WTC11 (cell line): ENCODE data around the gene SPRED1. TPM values are rescaled to one million over a fixed set of nuclear protein-coding genes. Genes with fewer than 3 reads are reported as not detected.
"Not testable (repeated sequence)": the region's sequence is repeated elsewhere in the genome, so short reads cannot be mapped to it uniquely, and the experiment has no call there.

Experiments used
- ATAC-seq: fragments of 200-7000 bp; cut with Tn5 transposase; 2 replicates; pipeline ENCODE4 v1.10.0; 2021; ENCODE audit warnings: mild to moderate bottlenecking, moderate library complexity
- CTCF ChIA-PET: fragments of 300-600 bp; sonication (Branson Sonifier 250); formaldehyde crosslinking; loops from one replicate; lab custom pipeline; 2021; ENCODE audit warnings: antibody characterized with exemption; lab: Charles Lee
- POLR2A ChIA-PET: fragments of 350-600 bp; sonication (Branson Sonifier 250); formaldehyde crosslinking; loops from one replicate; lab custom pipeline; 2021; ENCODE audit warnings: antibody characterized with exemption; lab: Charles Lee
- DNase-seq: peaks from one replicate; pipeline ENCODE4 v3.0.0; 2021; ENCODE audit warnings: low spot score
- H3K27ac Mint-ChIP-seq: 2 replicates; pipeline ENCODE4 v1.8.0; 2021; ENCODE audit warnings: mixed read lengths
- H3K27me3 Mint-ChIP-seq: 2 replicates; pipeline ENCODE4 v1.8.0; 2021; ENCODE audit warnings: low read depth, mild to moderate bottlenecking, moderate library complexity, mixed read lengths
- H3K36me3 Mint-ChIP-seq: 2 replicates; pipeline ENCODE4 v1.8.0; 2021; ENCODE audit warnings: mixed read lengths
- H3K4me1 Mint-ChIP-seq: 2 replicates; pipeline ENCODE4 v1.8.0; 2022; ENCODE audit warnings: mixed read lengths
- H3K4me3 Mint-ChIP-seq: 2 replicates; pipeline ENCODE4 v1.8.0; 2021; ENCODE audit warnings: mild to moderate bottlenecking, moderate library complexity, mixed read lengths
- H3K9me3 Mint-ChIP-seq: 2 replicates; pipeline ENCODE4 v1.8.0; 2021; ENCODE audit warnings: mixed read lengths
- FOXK1 ChIP-seq: sonication (generic); formaldehyde crosslinking; IDR thresholded peaks from 2 replicates; pipeline ENCODE4 v1.8.0; 2022; ENCODE audit warnings: mild to moderate bottlenecking, moderate library complexity, missing genetic modification reagents
- FOXP1 ChIP-seq: sonication (generic); formaldehyde crosslinking; IDR thresholded peaks from 2 replicates; pipeline ENCODE4 v1.8.0; 2022; ENCODE audit warnings: missing genetic modification reagents, mild to moderate bottlenecking, moderate library complexity, borderline replicate concordance
- JAZF1 ChIP-seq: fragments of 250-450 bp; sonication (Bioruptor Pico); IDR thresholded peaks from 2 replicates; pipeline ENCODE4 v1.9.0; 2021; ENCODE audit warnings: moderate library complexity, mild to moderate bottlenecking, inconsistent platforms
- SMAD3 ChIP-seq: sonication (generic); formaldehyde crosslinking; IDR thresholded peaks from 2 replicates; pipeline ENCODE4 v1.8.0; 2022; ENCODE audit warnings: missing genetic modification reagents, mild to moderate bottlenecking, borderline replicate concordance
- SMAD4 ChIP-seq: sonication (generic); formaldehyde crosslinking; IDR thresholded peaks from 2 replicates; pipeline ENCODE4 v1.8.0; 2022; ENCODE audit warnings: mild to moderate bottlenecking, missing genetic modification reagents
- ZBTB21 ChIP-seq: sonication (generic); formaldehyde crosslinking; IDR thresholded peaks from 2 replicates; pipeline ENCODE4 v1.8.1; 2023; ENCODE audit warnings: mild to moderate bottlenecking, missing genetic modification reagents, borderline replicate concordance
- ZNF121 ChIP-seq: sonication (generic); formaldehyde crosslinking; IDR thresholded peaks from 2 replicates; pipeline ENCODE4 v1.8.0; 2023; ENCODE audit warnings: missing genetic modification reagents
- ZNF317 ChIP-seq: sonication (generic); formaldehyde crosslinking; IDR thresholded peaks from 2 replicates; pipeline ENCODE4 v1.8.1; 2023; ENCODE audit warnings: low read depth, mild to moderate bottlenecking, moderate library complexity, missing genetic modification reagents, borderline replicate concordance
- total RNA-seq: library from RNA; stranded (reverse); gene quantifications from 3 replicates; pipeline ENCODE4 v1.2.3, GENCODE V29; 2021
- TF ChIP-seq, protein P1 (sequence below): sonication (generic); formaldehyde crosslinking; conservative IDR thresholded peaks from 2 replicates; pipeline ENCODE4 v1.8.1; 2023; ENCODE audit warnings: mild to moderate bottlenecking, low read depth, missing genetic modification reagents, moderate library complexity
- TF ChIP-seq, protein P2 (sequence below): sonication (generic); formaldehyde crosslinking; IDR thresholded peaks from 2 replicates; pipeline ENCODE4 v1.8.1; 2022; ENCODE audit warnings: missing genetic modification reagents, borderline replicate concordance
- TF ChIP-seq, protein P3 (sequence below): sonication (generic); formaldehyde crosslinking; IDR thresholded peaks from 2 replicates; pipeline ENCODE4 v1.8.1; 2022; ENCODE audit warnings: low read depth, missing genetic modification reagents, borderline replicate concordance
- TF ChIP-seq, protein P4 (sequence below): sonication (generic); formaldehyde crosslinking; IDR thresholded peaks from 2 replicates; pipeline ENCODE4 v1.8.1; 2022; ENCODE audit warnings: mild to moderate bottlenecking, missing genetic modification reagents, moderate library complexity, borderline replicate concordance
- TF ChIP-seq, protein P5 (sequence below): fragments of 250-450 bp; sonication (Bioruptor Pico); conservative IDR thresholded peaks from 2 replicates; pipeline ENCODE4 v1.9.0; 2021; ENCODE audit warnings: mild to moderate bottlenecking
- TF ChIP-seq, protein P6 (sequence below): sonication (generic); formaldehyde crosslinking; IDR thresholded peaks from 2 replicates; pipeline ENCODE4 v1.8.1; 2023; ENCODE audit warnings: mild to moderate bottlenecking, missing genetic modification reagents
- TF ChIP-seq, protein P7 (sequence below): sonication (generic); formaldehyde crosslinking; IDR thresholded peaks from 2 replicates; pipeline ENCODE4 v1.8.1; 2023; ENCODE audit warnings: mild to moderate bottlenecking, missing genetic modification reagents, borderline replicate concordance
- TF ChIP-seq, protein P8 (sequence below): sonication (generic); formaldehyde crosslinking; IDR thresholded peaks from 2 replicates; pipeline ENCODE4 v1.8.1; 2022; ENCODE audit warnings: mild to moderate bottlenecking, moderate library complexity, missing genetic modification reagents
- TF ChIP-seq, protein P9 (sequence below): fragments of 250-450 bp; sonication (Bioruptor Pico); IDR thresholded peaks from 2 replicates; pipeline ENCODE4 v2.1.2; 2022; ENCODE audit warnings: mild to moderate bottlenecking, moderate library complexity

Gene SPRED1
- total RNA-seq, 1 experiment from 2014 or later: 35.9 TPM

DNA sequence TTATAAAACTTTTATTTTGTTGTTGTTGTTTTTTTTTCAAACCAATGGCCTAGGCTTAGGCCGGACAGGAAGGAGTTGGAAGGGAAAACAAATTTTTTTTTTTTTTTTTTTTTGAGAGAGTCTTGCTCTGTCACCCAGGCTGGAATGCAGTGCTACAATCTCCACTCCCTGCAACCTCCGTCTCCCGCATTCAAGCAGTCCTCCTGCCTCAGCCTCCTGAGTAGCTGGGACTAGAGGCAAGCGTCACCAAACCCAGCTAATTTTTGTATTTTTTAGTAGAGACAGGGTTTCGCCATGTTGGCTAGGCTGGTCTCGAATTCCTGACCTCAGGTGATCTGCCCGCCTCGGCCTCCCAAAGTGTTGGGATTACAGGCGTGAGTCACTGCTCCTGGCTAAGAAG lies 15.6 kb upstream of the SPRED1 start:
- CTCF ChIA-PET: interaction anchor here (2.0 kb wide), 1 partner anchor 15 kb away, joined by 4 read pairs; the partner anchor contains the start of gene SPRED1
- H3K27me3 Mint-ChIP-seq, H3K27ac Mint-ChIP-seq, DNase-seq, H3K4me1 Mint-ChIP-seq, ATAC-seq, H3K9me3 Mint-ChIP-seq, H3K36me3 Mint-ChIP-seq, H3K4me3 Mint-ChIP-seq, POLR2A ChIA-PET: not testable (repeated sequence)

DNA sequence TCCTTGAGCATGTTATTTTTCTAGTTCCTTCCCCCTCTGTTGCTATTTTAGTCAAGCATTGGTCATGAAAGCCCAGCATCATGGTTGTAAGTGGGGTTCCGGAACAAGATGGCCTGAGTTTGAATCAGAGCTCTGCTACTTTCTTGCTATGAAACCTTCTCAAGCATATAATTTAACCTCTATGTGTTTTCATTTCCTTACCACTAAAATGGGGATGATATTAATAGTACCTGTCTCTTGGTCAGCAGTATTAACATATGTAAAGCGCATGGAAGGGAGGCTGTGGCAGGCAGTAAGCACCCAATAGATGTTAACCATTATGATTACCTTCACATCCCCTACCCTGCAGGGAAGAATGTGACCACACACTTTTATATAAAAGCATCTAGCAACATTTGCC lies 14.3 kb upstream of the SPRED1 start:
- POLR2A ChIA-PET: no interaction called here
- ATAC-seq: no peak
- peaks cover 7% of the 10 kb centered on the region for H3K9me3 Mint-ChIP-seq
- TF ChIP-seq ZNF317 (CRISPR knock-in tag) (no peak), ZNF121 (no peak), FOXK1 (no peak), JAZF1 (CRISPR knock-in tag) (no peak), ZBTB21 (no peak), SMAD3 (CRISPR knock-in tag) (no peak), FOXP1 (CRISPR knock-in tag) (no peak), SMAD4 (CRISPR knock-in tag) (no peak)
- TF ChIP-seq, protein P1, sequence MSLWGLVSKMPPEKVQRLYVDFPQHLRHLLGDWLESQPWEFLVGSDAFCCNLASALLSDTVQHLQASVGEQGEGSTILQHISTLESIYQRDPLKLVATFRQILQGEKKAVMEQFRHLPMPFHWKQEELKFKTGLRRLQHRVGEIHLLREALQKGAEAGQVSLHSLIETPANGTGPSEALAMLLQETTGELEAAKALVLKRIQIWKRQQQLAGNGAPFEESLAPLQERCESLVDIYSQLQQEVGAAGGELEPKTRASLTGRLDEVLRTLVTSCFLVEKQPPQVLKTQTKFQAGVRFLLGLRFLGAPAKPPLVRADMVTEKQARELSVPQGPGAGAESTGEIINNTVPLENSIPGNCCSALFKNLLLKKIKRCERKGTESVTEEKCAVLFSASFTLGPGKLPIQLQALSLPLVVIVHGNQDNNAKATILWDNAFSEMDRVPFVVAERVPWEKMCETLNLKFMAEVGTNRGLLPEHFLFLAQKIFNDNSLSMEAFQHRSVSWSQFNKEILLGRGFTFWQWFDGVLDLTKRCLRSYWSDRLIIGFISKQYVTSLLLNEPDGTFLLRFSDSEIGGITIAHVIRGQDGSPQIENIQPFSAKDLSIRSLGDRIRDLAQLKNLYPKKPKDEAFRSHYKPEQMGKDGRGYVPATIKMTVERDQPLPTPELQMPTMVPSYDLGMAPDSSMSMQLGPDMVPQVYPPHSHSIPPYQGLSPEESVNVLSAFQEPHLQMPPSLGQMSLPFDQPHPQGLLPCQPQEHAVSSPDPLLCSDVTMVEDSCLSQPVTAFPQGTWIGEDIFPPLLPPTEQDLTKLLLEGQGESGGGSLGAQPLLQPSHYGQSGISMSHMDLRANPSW: no peak
- TF ChIP-seq, protein P2, sequence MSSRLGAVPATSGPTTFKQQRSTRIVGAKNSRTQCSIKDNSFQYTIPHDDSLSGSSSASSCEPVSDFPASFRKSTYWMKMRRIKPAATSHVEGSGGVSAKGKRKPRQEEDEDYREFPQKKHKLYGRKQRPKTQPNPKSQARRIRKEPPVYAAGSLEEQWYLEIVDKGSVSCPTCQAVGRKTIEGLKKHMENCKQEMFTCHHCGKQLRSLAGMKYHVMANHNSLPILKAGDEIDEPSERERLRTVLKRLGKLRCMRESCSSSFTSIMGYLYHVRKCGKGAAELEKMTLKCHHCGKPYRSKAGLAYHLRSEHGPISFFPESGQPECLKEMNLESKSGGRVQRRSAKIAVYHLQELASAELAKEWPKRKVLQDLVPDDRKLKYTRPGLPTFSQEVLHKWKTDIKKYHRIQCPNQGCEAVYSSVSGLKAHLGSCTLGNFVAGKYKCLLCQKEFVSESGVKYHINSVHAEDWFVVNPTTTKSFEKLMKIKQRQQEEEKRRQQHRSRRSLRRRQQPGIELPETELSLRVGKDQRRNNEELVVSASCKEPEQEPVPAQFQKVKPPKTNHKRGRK (CRISPR knock-in tag): no peak
- TF ChIP-seq, protein P3, sequence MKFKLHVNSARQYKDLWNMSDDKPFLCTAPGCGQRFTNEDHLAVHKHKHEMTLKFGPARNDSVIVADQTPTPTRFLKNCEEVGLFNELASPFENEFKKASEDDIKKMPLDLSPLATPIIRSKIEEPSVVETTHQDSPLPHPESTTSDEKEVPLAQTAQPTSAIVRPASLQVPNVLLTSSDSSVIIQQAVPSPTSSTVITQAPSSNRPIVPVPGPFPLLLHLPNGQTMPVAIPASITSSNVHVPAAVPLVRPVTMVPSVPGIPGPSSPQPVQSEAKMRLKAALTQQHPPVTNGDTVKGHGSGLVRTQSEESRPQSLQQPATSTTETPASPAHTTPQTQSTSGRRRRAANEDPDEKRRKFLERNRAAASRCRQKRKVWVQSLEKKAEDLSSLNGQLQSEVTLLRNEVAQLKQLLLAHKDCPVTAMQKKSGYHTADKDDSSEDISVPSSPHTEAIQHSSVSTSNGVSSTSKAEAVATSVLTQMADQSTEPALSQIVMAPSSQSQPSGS (CRISPR knock-in tag): no peak
- TF ChIP-seq, protein P4, sequence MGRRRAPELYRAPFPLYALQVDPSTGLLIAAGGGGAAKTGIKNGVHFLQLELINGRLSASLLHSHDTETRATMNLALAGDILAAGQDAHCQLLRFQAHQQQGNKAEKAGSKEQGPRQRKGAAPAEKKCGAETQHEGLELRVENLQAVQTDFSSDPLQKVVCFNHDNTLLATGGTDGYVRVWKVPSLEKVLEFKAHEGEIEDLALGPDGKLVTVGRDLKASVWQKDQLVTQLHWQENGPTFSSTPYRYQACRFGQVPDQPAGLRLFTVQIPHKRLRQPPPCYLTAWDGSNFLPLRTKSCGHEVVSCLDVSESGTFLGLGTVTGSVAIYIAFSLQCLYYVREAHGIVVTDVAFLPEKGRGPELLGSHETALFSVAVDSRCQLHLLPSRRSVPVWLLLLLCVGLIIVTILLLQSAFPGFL: no peak
- TF ChIP-seq, protein P5, sequence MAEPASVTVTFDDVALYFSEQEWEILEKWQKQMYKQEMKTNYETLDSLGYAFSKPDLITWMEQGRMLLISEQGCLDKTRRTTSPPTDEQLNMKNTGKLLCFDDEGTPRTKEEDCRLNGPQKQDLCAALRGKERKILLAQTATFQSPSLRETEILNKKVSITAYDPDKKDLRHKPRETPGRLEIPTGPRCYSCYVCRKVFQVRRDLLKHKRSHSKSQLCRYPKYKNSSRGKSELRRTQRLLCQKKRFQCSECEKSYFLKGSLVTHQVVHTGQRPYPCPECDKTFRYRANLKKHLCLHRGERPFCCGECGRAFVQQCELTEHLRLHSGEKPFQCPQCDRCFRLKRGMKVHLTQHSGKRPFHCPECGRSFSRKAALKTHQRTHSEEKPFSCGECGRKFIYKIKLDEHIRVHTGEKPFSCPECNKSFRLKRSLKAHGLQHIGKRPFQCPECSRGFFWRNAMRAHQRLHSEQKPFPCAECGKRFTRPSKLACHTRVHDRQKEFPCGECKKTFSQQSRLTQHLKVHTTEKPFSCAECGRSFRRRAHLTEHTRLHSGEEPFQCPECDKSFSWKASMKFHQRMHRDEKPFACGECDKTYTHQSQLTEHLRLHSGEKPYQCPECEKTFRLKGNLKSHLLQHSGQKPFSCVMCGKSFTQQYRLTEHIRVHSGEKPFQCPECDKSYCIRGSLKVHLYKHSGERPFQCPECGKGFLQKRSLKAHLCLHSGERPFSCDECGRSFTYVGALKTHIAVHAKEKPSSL (CRISPR knock-in tag): no peak
- TF ChIP-seq, protein P6, sequence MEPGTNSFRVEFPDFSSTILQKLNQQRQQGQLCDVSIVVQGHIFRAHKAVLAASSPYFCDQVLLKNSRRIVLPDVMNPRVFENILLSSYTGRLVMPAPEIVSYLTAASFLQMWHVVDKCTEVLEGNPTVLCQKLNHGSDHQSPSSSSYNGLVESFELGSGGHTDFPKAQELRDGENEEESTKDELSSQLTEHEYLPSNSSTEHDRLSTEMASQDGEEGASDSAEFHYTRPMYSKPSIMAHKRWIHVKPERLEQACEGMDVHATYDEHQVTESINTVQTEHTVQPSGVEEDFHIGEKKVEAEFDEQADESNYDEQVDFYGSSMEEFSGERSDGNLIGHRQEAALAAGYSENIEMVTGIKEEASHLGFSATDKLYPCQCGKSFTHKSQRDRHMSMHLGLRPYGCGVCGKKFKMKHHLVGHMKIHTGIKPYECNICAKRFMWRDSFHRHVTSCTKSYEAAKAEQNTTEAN: no peak
- TF ChIP-seq, protein P7, sequence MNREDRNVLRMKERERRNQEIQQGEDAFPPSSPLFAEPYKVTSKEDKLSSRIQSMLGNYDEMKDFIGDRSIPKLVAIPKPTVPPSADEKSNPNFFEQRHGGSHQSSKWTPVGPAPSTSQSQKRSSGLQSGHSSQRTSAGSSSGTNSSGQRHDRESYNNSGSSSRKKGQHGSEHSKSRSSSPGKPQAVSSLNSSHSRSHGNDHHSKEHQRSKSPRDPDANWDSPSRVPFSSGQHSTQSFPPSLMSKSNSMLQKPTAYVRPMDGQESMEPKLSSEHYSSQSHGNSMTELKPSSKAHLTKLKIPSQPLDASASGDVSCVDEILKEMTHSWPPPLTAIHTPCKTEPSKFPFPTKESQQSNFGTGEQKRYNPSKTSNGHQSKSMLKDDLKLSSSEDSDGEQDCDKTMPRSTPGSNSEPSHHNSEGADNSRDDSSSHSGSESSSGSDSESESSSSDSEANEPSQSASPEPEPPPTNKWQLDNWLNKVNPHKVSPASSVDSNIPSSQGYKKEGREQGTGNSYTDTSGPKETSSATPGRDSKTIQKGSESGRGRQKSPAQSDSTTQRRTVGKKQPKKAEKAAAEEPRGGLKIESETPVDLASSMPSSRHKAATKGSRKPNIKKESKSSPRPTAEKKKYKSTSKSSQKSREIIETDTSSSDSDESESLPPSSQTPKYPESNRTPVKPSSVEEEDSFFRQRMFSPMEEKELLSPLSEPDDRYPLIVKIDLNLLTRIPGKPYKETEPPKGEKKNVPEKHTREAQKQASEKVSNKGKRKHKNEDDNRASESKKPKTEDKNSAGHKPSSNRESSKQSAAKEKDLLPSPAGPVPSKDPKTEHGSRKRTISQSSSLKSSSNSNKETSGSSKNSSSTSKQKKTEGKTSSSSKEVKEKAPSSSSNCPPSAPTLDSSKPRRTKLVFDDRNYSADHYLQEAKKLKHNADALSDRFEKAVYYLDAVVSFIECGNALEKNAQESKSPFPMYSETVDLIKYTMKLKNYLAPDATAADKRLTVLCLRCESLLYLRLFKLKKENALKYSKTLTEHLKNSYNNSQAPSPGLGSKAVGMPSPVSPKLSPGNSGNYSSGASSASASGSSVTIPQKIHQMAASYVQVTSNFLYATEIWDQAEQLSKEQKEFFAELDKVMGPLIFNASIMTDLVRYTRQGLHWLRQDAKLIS (CRISPR knock-in tag): no peak
- TF ChIP-seq, protein P8, sequence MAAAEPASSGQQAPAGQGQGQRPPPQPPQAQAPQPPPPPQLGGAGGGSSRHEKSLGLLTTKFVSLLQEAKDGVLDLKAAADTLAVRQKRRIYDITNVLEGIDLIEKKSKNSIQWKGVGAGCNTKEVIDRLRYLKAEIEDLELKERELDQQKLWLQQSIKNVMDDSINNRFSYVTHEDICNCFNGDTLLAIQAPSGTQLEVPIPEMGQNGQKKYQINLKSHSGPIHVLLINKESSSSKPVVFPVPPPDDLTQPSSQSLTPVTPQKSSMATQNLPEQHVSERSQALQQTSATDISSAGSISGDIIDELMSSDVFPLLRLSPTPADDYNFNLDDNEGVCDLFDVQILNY (CRISPR knock-in tag): no peak
- TF ChIP-seq, protein P9, sequence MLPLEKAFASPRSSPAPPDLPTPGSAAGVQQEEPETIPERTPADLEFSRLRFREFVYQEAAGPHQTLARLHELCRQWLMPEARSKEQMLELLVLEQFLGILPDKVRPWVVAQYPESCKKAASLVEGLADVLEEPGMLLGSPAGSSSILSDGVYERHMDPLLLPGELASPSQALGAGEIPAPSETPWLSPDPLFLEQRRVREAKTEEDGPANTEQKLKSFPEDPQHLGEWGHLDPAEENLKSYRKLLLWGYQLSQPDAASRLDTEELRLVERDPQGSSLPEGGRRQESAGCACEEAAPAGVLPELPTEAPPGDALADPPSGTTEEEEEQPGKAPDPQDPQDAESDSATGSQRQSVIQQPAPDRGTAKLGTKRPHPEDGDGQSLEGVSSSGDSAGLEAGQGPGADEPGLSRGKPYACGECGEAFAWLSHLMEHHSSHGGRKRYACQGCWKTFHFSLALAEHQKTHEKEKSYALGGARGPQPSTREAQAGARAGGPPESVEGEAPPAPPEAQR (CRISPR knock-in tag): no peak
- no peak overlapping the region for H3K4me3 Mint-ChIP-seq
- peaks cover 8% of the 10 kb centered on the region for H3K4me1 Mint-ChIP-seq
- no peaks in the 10 kb centered on the region for H3K36me3 Mint-ChIP-seq
- CTCF ChIA-PET: no interaction called here
- no peak overlapping the region for H3K27ac Mint-ChIP-seq
- DNase-seq: no peak
- H3K27me3 Mint-ChIP-seq: no peaks in the 10 kb centered on the region
